AG09309 (cell line): ENCODE results near the gene DENND1B.

Source experiments
- DNase-seq: peaks from one replicate; pipeline ENCODE4 v3.0.0-alpha.2; 2010; ENCODE audit warnings: low read depth
- H3K4me3 ChIP-seq: 2 replicates; pipeline ENCODE4 v1.5.1; 2011; ENCODE audit warnings: mild to moderate bottlenecking, low read depth, low read length, moderate library complexity; ENCODE audit not compliant: control insufficient read depth
- TF ChIP-seq, protein P1 (sequence below): IDR thresholded peaks from 2 replicates; pipeline ENCODE4 v1.5.1; 2011; ENCODE audit warnings: mild to moderate bottlenecking, low read depth, low read length, inconsistent platforms; ENCODE audit not compliant: insufficient read depth, control insufficient read depth; ENCODE audit errors: missing control alignments

DENND1B gene

DNA sequence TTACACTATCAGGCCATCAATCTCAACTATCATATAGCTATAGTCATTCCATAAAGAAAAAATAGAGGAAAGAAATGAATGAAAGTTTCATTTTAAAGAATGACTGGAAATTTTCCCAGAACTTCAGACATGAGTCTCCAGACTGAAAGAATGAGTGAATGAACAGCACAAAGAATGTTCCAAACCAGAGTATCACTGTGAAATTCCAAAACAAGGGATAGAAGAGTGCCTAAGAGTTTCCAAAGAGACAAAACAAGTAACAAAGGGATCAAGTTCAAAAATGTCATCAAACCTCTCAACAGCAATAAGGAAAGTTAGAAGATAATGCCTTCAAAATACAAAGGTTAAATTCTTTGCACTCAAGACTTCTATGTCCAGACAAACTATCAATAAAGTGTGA lies 114.9 kb downstream of the DENND1B start:
- no peak for DNase-seq
- H3K4me3 ChIP-seq, result no peak overlapping the region
- TF ChIP-seq, protein P1, sequence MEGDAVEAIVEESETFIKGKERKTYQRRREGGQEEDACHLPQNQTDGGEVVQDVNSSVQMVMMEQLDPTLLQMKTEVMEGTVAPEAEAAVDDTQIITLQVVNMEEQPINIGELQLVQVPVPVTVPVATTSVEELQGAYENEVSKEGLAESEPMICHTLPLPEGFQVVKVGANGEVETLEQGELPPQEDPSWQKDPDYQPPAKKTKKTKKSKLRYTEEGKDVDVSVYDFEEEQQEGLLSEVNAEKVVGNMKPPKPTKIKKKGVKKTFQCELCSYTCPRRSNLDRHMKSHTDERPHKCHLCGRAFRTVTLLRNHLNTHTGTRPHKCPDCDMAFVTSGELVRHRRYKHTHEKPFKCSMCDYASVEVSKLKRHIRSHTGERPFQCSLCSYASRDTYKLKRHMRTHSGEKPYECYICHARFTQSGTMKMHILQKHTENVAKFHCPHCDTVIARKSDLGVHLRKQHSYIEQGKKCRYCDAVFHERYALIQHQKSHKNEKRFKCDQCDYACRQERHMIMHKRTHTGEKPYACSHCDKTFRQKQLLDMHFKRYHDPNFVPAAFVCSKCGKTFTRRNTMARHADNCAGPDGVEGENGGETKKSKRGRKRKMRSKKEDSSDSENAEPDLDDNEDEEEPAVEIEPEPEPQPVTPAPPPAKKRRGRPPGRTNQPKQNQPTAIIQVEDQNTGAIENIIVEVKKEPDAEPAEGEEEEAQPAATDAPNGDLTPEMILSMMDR, result no peak

DNA sequence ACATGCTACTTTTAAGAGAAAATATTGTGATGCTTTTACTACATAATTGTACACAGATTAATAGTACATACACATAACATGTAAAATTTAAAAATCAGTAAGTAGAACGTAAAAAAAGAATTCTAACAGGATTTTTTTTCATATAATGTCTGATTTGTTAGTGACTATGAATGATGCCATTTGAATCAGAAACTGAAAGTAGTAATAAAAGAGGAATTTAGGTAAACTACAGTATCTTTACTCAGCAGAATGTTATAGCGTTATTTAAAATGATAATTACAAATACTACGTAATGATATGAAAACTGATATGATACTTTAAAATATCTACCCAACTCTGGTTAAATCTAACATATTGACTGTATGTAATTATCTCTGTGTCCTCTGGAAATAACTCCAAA lies 116.1 kb downstream of the DENND1B start:
- no peak overlapping the region for H3K4me3 ChIP-seq
- TF ChIP-seq, protein P1, result no peak
- no peak for DNase-seq

DNA sequence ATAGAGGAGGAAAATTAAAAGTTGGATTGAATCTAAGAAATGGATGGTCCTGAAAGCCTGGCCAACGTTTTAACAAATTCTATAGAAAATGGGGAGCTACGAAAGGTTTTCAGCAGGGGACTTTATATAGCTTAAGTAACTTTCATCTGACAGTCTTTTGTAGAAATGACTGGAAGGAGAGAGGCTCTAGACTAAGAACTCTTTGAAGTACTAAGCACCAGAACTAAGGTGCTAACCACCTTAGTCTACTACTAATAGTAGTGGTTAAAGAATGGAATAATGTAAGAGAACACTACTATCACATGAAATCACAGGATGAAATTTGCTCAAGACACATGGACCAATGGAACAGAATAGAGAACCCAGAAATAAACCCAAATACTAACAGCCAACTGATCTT lies 126.1 kb downstream of the DENND1B start:
- no peak for DNase-seq
- H3K4me3 ChIP-seq, result no peak overlapping the region
- TF ChIP-seq, protein P1, result no peak

DNA sequence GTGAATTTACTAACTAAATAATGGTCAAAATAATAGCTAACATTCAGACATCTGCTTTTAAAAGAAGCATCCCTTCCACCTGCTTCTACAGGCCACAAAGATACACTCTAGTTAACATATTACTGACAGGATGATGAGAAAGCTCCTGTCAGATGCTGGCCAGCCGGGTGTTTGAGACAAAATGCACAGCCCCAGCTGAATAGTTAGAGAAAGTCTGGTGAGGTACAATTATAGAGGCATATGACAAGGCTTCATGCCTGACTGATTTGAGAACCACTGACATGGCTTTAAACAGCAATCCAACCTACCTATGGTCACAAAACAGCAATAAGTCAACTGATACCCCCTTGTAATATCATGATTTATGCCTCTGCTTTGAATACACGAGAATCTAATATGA lies 137.0 kb downstream of the DENND1B start:
- no peak overlapping the region for H3K4me3 ChIP-seq
- TF ChIP-seq, protein P1, result no peak
- DNase-seq, result no peak

DNA sequence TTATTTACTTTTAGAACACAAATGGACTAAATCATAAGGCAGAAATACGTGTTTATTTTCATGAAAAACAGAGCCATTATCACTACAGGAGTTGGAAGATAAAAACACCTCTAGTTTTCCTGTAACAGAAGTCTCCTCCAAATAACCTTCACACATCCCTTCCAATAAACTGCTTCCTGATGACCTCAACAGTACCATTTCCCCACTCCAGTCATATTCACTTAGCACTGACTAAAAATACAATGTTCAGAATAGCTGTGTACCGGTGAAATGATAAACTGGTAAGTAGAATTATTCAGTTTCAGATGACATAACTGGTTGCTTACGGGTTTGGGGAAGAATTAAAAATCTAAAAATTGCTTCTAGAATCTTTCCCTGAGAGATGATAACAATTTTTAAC lies 137.9 kb downstream of the DENND1B start:
- TF ChIP-seq, protein P1, result no peak
- DNase-seq, result no peak
- no peak overlapping the region for H3K4me3 ChIP-seq

DNA sequence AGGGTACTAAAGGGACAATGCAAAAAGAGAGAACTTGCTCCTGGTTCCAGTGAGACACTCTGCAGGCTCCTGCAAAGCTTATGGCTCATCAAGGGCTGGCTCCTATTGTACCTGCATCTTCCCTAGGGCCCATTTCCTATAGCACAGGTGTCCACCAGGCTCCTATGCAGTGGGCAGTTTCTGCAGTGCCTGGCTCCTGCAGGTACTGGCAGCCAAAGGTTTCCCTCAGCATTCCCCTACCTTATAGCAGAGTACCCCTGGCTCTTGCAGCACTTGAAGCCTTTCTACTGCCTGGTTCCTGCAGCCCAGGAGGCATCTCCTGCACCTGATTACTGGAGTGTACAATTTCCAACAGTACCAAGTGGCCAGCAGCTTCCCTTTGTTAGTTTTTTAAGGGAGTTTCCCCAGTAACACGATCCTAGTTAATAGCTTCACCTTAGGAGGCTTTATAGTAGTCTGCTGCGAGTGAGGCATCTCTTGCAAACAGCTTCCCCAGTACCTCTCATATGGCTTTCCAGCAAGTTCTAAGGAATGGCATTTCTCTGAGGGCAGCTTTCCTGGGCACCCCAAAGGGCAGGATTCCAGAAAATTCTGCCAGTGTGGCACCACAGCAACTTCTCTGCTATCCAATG lies 141.7 kb downstream of the DENND1B start:
- TF ChIP-seq, protein P1, result no peak
- no peak overlapping the region for H3K4me3 ChIP-seq
- no peak for DNase-seq

DNA sequence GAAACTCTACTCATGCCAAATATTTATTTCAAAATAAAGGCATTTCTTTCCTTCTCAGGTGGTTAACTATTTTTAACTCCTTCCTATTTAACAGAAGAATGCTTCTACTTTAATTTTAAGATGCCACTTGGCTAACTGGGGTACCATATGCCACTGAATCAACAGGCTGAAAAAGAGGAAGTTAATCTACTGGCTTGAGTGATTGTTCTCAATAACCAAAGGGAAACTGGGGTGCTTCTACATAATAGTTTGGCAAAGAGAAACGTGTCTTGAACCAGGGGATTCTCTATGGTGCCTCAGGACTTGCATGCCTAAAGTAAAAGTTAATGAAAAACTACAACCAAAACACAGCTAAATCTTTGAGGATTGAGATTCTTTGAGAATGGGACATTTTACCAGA lies 142.6 kb downstream of the DENND1B start:
- no peak overlapping the region for H3K4me3 ChIP-seq
- DNase-seq, result no peak
- TF ChIP-seq, protein P1, result no peak
